Mononuclear cell (primary cell): ENCODE measurements around the gene BOD1. TPM values are rescaled to one million over a fixed set of nuclear protein-coding genes. Genes with fewer than 3 reads are reported as not detected.

ENCODE experiments used
- H3K27me3 ChIP-seq: 2 replicates; pipeline ENCODE4 v1.6.0; 2011; ENCODE audit warnings: low read length, control low read depth; ENCODE audit not compliant: insufficient read depth
- H3K4me1 ChIP-seq: 2 replicates; pipeline ENCODE4 v1.5.1; 2011; ENCODE audit warnings: mild to moderate bottlenecking, low read length, control low read depth; ENCODE audit not compliant: insufficient read depth
- H3K4me3 ChIP-seq: 2 replicates; pipeline ENCODE4 v1.5.1; 2011; ENCODE audit warnings: mild to moderate bottlenecking, low read length, moderate library complexity
- H3K9me3 ChIP-seq: 2 replicates; pipeline ENCODE4 v1.5.1; 2011; ENCODE audit warnings: low read depth, mild to moderate bottlenecking, control low read depth, low read length
- total RNA-seq: library from RNA; depleted of rRNA; stranded (reverse); fragments of >200 nt; gene quantifications from one replicate; pipeline ENCODE4 v1.2.3, GENCODE V29; 2012

The BOD1 gene
- total RNA-seq, 1 donor: 41.1 TPM

DNA sequence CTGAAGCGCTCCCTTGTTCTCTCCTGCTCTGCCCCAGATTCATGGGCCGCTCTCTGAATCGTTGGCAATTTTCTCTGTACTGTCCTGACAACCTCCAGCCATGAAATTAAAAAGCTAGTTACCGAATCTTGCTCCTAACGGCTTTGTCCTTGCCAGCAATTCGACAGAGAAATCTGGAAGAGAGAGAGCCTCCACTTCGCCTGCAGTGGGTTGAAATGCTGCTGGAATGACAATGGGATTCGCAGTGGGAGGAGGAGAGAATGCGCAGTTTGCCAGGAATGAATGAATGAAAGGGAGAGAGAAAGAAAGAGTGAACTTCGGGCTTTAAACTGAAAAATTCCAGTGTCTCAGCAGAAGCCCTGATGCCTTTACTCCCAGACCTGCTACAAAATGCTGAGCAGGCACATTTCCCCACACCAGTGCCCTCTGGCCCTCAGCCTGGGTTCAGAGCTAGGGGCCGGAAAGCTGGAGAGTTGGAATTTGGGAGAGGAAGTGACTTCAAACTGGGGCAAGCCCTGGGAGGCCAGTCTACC is 11.5 kb upstream of the BOD1 start:
- H3K4me1 ChIP-seq: no peaks in the 10 kb centered on the region

DNA sequence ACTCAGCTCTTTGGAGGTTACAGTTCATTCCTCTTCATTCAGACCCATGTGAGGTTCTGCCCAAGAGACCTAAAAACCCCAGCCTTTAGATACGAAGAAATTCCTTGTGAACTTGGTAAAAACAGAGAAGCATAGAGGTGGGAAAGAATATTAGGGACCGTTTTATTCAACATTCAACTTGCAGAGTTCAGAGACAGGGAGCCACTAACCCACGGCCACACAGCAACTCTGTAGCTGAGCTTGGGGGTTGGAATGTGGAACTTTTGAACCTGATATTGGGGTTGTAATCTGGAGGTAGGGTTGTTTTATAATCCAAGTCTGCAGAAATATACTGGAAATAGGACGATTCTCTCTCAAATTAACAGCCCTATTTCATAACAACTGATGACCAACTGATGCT is 10.8 kb upstream of the BOD1 start:
- Histone ChIP-seq H3K4me1 (no peaks in the 10 kb centered on the region), H3K27me3 (no peaks in the 10 kb centered on the region), H3K4me3 (no peak overlapping the region)

More for the DNA sequence above, 11.5 kb upstream of the BOD1 start:
- no peaks in the 10 kb centered on the region for H3K9me3 ChIP-seq
- no peak overlapping the region for H3K4me3 ChIP-seq
- no peaks in the 10 kb centered on the region for H3K27me3 ChIP-seq

DNA sequence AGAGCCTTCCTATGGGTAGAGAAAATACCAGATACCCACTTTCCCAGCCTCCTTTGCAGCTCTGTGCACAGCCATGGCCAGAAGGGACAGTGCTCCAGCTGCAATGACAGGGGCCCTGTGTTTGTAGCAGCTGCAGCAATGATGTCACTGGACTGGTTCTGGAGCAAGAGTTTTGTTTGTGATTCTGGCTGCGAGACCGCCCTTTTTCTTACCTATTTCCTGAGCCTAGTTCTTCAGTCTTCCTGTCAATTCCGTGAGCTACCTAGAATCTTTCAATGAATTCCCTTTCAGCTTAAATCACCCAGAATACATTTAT is 10.0 kb upstream of the BOD1 start:
- Histone ChIP-seq H3K9me3 (no peaks in the 10 kb centered on the region), H3K27me3 (no peaks in the 10 kb centered on the region)

More for the DNA sequence above, 10.8 kb upstream of the BOD1 start:
- H3K9me3 ChIP-seq: no peaks in the 10 kb centered on the region

DNA sequence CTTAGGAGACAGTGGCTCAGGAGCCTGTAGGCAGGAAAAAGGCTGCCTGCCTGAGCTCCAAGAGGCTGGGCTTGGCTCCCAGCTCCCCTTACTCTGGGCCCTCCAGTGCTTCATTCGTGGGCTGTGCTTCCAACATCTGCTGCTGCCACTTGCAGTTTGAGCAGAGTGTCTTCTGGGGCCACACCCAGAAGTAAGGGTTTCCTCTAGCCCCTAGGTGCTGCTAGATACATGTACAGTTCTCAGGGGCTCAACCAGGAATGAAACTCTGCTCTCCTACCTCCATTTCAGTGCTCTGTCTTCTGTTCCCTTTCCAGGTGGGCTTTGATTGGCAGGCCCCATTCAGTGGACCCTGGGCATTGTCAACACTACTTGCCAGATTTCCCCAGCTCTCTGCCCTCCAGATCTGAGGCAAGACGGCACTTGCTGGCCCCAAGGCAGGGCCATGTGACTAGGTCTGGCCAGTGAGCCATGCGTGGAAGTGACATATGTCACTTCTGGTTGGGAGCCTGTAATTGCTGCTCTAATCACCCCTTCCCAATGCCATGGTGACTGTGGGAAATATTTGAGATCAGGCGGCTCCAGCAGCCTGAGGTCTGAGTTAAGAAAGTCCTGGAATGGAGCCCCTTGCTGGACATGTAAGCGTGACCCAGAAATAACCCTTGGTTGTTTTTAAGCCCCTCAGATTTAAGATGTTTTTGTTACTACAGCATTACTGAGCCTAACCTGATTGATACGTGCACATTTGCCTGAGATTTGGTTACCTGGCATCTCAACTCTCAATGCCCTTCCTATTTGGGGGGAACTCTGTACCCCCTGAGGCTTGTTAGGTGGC is 9.4 kb upstream of the BOD1 start:
- no peak overlapping the region for H3K4me3 ChIP-seq
- H3K4me1 ChIP-seq: no peaks in the 10 kb centered on the region
- H3K9me3 ChIP-seq: no peaks in the 10 kb centered on the region
- H3K27me3 ChIP-seq: no peaks in the 10 kb centered on the region

More for the DNA sequence above, 10.0 kb upstream of the BOD1 start:
- Histone ChIP-seq H3K4me3 (no peak overlapping the region), H3K4me1 (no peaks in the 10 kb centered on the region)

DNA sequence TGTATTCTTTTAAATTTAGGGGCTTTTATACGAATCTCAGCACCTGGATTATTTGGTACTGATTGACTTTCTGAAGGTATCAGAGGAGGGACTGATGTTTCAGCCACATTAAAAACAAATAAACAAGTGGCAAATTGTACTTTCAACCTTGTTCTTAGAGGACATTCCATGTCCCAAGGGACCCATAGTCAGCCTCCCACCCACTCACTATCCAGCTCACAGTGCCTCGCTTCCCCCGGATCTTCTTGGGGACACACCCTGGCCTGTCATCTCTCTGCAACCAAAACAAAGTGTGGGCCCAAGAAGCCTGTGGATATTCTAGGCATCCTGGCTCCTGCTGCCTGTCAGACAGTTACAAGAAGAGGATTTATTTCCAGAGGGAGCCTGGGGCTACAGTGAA is 8.8 kb upstream of the BOD1 start:
- Histone ChIP-seq H3K27me3 (no peaks in the 10 kb centered on the region), H3K4me1 (no peaks in the 10 kb centered on the region), H3K9me3 (no peaks in the 10 kb centered on the region), H3K4me3 (no peak overlapping the region)

DNA sequence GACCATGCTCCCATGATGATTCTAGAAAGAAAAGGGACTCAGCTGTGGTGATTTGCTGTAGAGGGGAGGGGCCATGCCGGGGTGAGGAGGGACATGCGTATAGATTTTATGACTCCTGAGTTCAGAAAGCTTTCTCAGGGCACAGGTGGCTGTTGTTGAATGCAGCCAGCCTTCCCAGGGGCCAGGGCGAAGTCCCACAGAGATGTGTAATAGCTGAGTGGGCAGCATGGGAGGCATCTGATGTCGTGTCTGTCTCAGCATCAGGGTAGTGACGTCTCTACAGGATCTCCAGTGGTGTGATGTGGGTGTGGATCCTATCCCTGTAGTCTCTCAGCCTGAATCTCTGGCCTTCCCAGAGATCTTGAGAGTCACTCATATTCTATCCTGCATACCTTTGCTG is 7.8 kb upstream of the BOD1 start:
- Histone ChIP-seq H3K4me1 (no peaks in the 10 kb centered on the region), H3K27me3 (no peaks in the 10 kb centered on the region)

DNA sequence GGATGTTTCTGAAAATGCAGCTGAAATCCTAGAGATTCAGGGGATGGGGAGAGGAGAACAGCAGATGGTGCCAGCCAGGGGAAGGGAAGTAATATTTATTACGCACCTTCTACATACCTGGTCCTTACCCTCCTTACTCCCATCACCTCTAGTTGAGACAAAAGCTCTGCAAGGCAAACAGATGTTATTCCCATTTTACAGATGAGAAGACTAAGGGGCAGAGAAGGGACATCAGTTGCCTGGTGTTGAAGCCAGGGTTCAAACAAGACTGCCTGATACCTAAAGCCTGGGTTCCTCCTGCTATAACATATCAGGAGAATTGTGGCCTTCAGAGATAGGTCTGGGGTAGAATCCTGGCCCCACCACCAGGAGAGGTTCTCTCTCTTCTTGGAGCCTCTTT is 7.3 kb upstream of the BOD1 start:
- no peak overlapping the region for H3K4me3 ChIP-seq
- H3K27me3 ChIP-seq: no peaks in the 10 kb centered on the region
- H3K9me3 ChIP-seq: no peaks in the 10 kb centered on the region
- no peaks in the 10 kb centered on the region for H3K4me1 ChIP-seq

More for the DNA sequence above, 7.8 kb upstream of the BOD1 start:
- Histone ChIP-seq H3K4me3 (no peak overlapping the region), H3K9me3 (no peaks in the 10 kb centered on the region)

DNA sequence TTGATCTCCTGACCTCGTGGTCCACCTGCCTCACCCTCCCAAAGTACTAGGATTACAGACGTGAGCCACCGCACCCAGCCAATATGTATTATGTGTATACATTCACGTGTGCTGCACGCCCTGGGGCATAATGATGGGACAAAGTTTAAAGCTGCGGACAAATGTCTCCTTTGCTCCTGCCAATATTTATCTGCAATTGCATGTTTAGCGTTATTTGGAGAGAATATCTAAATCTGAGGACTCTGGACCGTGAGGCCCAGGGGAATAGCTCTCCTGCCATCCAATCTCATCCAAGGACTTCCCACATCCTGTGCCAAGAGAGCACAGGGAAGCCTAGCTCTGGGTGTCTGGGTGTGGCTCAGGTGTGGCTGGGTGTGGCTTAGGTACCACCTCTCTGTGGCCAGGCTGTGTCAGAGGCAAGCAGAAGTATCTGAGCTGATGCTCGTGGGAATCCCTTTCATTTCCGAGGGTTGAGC is 6.9 kb upstream of the BOD1 start:
- Histone ChIP-seq H3K4me3 (no peak overlapping the region), H3K27me3 (no peaks in the 10 kb centered on the region), H3K4me1 (no peaks in the 10 kb centered on the region), H3K9me3 (no peaks in the 10 kb centered on the region)

DNA sequence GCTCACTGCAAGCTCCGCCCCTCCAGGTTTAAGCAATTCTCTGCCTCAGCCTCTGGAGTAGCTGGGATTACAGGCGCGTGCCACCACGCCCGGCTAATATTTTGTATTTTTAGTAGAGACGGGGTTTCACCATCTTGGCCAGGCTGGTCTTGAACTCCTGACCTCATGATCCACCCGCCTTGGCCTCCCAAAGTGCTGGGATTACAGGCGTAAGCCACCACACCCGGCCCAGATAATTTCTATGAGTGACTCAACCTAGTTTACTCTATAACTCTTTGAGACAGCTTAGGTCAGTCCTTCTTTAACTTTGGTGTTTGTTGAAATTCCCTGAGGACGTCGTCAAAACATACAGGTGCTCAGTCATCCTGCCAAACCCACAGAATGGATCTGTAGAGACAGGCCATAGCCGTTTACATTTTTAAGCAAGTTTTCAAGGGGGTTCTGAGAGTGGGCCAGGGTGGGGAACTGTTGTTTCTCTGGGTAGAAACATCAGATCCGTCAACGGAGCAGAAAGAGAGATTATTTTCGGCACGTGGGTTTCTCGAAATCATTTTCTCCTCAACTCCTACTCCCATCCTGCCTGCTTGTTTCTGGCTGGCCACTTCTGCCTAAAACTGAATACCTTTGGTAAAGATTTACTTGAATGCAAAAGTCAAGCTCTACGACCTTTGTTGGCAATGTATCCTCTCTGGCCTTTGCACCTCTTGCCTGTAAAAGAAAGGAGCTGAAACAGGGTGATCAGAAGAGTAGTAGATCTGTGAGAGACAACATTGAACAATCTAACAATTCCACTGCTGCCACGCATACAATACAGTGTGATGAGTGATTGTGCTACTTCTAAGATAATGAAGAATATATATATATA is 6.0 kb upstream of the BOD1 start:
- Histone ChIP-seq H3K27me3 (no peaks in the 10 kb centered on the region), H3K4me3 (no peak overlapping the region), H3K9me3 (no peaks in the 10 kb centered on the region), H3K4me1 (no peaks in the 10 kb centered on the region)

DNA sequence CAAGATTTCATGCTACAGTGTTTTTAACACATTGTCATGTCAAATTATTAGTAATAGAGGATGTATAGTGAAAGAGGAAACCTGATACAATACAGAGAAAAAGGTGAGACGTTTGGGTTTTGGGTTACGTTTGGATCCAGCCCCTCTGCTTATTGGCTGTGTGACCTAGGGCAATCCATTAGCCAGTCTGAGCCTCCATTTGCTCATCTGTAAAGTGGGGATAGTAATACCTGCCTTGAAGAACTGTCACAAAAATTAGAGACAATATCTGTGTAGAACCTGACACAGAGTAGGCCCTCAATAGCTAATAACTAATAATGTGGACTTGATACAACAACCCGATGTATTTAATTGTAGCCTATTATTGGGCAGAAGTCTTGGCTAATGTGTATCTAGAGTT is 4.3 kb upstream of the BOD1 start:
- no peaks in the 10 kb centered on the region for H3K9me3 ChIP-seq
- no peak overlapping the region for H3K4me3 ChIP-seq
- H3K27me3 ChIP-seq: no peaks in the 10 kb centered on the region
- peaks cover 4% of the 10 kb centered on the region for H3K4me1 ChIP-seq

DNA sequence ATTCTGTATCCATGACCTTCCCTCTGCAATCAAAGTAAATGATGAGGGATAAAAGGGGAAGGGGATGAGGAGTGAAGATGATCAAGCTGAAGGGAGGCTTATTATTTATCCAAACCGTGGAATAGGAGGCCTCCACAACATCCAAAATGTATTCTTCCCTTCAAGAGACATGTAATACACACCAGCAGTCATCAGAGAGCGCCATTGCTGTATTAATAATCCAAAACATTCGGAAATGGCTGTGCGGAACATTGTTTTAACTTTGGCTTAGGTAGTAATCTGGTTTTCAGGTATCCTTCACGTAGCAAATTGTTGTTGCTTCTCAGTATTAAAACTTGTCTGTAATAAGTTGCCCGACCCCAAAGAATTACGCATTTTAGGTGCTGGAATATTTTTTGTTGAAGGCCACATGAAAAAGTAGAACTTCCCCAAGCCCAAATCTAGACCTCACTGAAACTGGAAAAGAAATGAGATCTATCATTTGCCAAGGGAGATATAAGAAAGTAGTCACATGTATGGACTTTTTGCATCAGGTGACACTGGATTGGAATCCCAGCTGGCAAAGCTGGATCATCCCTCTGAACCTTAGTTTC is 2.6 kb upstream of the BOD1 start:
- Histone ChIP-seq H3K9me3 (no peaks in the 10 kb centered on the region), H3K4me1 (peaks cover 21% of the 10 kb centered on the region), H3K27me3 (no peaks in the 10 kb centered on the region), H3K4me3 (no peak overlapping the region)

DNA sequence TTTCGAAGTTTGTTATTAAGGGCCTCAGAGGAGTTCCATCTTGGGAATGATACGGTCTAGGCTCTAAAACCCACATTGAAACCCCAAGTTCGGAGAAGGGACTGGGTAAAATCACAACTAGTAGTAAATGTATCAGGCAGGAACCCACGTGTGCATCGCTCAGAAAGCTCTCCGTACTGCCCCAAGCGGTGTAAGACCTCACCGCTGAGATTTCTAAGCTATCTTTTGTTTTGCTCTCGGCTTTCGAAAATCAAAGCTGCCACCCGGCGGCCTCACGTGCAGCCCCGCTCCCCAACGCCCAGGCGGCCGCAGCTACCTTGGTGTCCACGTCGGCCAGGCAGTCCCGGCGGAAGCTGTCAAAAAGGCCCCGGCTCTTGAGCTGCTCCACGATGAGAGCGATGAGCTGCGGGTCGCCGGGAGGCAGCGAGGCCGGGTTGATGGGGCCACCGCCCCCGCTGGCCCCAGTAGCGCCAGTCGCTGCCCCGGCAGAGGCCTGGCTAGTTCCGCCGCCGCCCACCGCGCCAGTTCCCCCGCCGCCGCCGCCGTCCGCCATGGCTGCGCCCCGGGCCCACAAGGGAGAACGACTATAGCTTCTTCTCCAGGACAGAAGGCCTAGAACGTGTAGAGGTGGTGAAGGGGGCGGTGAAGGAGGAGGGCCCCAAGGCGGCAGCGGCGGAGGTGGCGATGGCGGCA is 420 bp downstream of the BOD1 start:
- no peaks in the 10 kb centered on the region for H3K27me3 ChIP-seq
- H3K9me3 ChIP-seq: no peaks in the 10 kb centered on the region
- H3K4me1 ChIP-seq: peaks cover 27% of the 10 kb centered on the region
- peak overlapping the region; percentile 65 for H3K4me3 ChIP-seq

DNA sequence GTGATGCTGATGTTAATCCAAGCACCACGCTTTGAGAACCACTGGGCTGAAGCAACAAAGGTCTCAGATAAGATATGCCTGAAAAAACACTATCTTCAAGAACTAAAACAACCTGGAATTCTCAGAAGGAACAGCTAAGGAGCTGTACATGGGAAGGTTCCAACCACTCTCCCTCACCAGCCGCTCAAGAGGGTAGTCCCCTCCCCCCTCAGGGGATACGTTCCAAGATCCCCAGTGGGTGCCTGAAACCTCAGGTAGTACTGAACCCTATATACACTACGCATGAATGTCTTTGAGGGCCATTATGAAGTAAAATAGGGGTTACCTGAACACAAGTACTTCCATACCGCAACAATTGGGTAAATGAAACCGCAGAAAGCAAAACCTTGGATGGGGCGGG is 1.9 kb downstream of the BOD1 start:
- Histone ChIP-seq H3K4me1 (peaks cover 27% of the 10 kb centered on the region), H3K9me3 (no peaks in the 10 kb centered on the region), H3K27me3 (no peaks in the 10 kb centered on the region), H3K4me3 (no peak overlapping the region)

DNA sequence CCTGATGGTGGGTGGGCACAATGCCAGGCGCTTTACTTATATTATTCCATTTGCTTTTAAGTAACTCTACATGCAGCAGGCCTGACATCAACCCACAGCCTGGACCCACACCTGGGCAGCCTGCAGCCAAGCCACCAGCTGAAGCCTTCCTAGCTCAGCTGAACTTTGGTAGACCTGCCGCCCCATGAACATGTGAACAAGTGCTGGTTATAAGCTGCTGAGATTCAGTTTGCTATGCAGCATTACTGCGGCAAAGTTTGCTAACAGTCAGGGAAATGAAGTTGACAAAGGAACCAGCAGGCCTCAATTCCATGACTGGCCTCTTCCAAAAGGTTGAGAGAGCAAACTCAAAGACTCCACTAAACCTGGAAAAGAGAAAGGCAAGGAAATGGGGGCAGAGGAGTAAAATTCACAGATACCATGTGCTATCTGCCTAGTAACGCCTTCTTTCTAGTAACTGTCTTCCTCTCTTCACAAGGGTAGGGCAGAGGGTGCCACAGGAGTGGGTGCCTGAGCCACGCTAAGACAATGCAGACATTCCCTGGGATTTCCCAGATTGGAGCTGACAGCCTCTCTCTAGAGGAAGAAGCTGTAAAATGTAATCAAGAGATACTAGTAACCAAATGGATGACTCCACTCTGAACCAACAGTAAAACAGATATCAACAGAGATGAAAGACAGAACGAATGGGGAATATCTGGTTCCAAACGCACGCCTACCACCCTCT is 2.9 kb downstream of the BOD1 start:
- Histone ChIP-seq H3K4me1 (peaks cover 27% of the 10 kb centered on the region), H3K9me3 (no peaks in the 10 kb centered on the region), H3K4me3 (no peak overlapping the region), H3K27me3 (no peaks in the 10 kb centered on the region)
